HG02678 (cell line): ENCODE results near the gene ENGASE.

Source experiments
- ATAC-seq: cut with Tn5 transposase; IDR thresholded peaks from one replicate; pipeline ENCODE4 v1.9.1; 2021; ENCODE audit warnings: mild to moderate bottlenecking, moderate library complexity; ENCODE audit not compliant: unreplicated experiment

ENGASE gene

GRCh38 chr17:79135011-79135410 is 60.4 kb downstream of the ENGASE start:
- no peak for ATAC-seq

- ATAC-seq: no peak
These were observed 61.2 kb downstream of the ENGASE start for GRCh38 chr17:79135628-79136405.
